HG03095 (cell line): Measurements from ENCODE around the gene APBA2.

Experiments used
- ATAC-seq: cut with Tn5 transposase; IDR thresholded peaks from one replicate; pipeline ENCODE4 v1.9.1; 2021; ENCODE audit warnings: moderate library complexity; ENCODE audit not compliant: unreplicated experiment

Gene APBA2

DNA sequence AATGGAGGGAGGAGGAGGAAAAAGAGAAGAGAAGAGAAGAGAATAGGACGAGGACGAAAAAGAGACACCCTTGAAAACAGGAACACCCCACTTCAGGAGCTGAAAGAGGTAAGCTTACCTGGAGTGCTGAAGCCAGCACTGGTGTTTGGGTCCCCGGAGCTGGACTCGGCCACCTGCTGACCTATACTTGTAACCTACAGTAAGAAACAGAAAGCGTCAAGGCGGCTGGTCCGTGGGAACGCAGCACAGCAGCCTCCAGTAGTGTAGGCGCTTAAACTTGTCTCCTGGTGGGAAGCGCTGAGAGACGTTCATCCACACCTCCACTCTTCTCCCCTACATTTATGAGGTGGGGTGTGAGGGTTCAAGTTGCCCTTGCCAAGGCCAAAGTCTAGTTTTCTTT lies 242.9 kb downstream of the APBA2 start:
- ATAC-seq = no peak

- no peak for ATAC-seq
Observed at GRCh38 chr15:29129221-29129620, 243.4 kb downstream of the APBA2 start.

DNA sequence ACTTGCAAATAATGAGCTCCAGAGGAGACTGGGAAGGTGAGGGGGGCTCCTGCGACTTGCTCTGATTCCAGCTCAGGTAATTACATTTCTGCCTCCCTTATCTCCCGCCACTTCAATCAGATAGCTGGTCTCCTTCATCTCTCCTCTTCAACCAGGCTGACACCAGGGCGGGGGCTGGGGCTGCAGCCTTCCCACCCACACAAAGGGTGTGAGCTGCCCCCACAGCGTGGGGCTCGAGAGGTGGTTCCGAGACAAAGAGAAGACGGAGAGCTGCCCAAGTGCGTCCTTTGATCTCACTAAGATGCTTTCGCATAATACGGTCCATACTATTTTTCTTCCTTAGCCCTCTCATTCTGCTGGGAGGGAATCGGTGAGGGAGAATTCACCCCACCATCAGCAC lies 244.2 kb downstream of the APBA2 start:
- no peak for ATAC-seq

- no peak for ATAC-seq
Observed at GRCh38 chr15:29130476-29130875, 244.7 kb downstream of the APBA2 start.

GRCh38 chr15:29130951-29131839 lies 245.4 kb downstream of the APBA2 start:
- ATAC-seq = no peak

- ATAC-seq = no peak
Observed at GRCh38 chr15:29131840-29132420, 246.2 kb downstream of the APBA2 start.

GRCh38 chr15:29132735-29133181 lies 247.0 kb downstream of the APBA2 start:
- no peak for ATAC-seq

- no peak for ATAC-seq
Observed at GRCh38 chr15:29133321-29133720, 247.5 kb downstream of the APBA2 start.

- ATAC-seq = no peak
Observed at GRCh38 chr15:29133791-29134190, 248.0 kb downstream of the APBA2 start.

DNA sequence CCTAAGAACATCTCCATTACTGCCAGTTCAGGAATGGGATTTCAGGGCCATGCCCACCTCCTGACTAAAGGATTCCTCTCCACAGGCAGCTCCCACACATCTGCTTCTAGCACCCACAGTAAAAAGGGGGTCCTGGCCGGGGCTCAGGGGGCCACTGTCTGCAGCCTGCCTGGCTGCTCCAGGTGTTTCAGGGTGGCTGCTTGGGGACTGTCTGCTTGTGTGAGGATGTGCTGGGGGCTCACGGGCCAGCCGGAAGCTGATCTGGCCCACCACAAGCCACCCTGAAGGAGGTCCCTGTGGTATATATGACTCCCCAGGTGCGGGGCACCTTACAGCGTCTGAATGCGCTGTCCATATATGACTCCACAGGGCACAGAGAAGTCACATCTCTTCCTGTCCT lies 248.5 kb downstream of the APBA2 start:
- ATAC-seq = no peak

DNA sequence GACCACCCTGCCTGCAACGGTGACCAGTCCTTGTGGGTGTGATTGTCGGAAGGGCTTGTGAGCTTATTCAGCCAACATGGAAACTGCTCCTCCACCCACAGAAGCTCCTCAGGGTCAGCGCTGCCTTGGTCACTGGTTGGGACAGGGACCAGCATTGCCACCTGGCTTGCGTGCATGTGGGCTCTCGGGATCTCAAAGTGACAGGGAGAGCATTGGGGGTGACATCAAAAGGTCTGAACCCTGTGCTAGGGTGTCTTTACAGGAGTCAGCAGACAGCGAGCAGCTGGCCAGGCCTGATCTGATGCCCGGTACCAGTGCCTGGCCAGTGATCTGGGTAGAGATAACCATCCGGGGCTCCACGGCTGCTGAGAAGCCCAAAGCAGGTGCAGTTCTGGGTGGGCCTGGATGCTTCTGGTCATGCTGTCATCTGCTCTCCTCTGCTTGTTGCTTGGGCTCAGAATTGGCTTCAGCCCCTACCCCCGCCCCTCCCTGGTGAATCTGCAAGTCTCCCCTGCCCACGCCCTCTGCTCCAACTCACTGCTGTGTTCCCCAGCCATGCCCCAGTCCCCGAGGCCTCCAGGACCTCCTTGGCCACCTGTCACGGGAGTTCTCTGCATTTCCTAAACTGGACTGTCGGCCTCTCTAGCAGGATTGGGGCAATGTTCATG lies 249.0 kb downstream of the APBA2 start:
- ATAC-seq = no peak

GRCh38 chr15:29135309-29135657 lies 249.5 kb downstream of the APBA2 start:
- ATAC-seq = no peak

DNA sequence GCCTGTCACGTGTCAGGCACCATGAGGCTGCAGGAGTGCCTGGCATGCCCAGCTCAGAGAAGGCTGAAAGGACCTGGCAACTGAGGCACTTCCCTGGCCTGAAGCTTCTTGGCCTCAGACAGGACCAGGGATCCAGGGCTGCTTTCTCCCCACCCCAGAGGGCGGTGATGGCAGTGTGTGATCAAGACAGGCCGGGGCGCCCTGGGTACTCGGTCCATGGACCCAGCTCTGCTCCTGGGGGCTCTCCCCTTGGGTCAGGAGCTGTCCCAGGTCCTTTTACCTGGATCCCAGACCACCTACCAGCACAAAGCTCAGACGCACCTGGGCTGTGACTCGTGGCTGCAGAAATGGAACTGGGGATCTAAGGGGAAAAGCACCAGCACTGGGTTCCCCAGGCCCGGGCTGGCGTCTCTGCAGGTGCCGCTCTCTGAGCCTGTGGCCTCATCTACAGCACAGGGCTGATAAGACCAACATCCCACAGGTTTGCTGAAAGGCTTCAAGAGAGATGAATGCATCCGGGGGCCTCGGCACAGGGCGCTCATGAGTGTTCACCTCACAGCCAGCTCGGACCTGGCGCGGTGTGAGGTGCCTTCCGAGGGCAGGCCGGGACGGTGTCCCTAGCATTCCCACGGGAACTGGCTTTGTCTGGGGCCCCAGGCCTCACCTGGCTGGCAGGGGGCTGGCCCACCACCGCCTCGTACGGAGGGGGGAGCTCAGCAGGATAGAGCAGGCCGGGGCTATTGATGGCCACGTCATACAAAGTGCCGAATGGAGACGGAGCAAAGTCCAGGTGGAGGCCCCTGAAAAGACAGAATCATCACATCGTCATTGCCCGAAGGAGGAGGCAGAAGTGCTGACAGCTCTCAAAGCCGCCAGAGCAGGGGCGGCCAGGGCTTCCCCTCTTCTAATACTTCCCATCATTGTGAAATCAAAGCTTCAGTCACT lies 250.2 kb downstream of the APBA2 start:
- ATAC-seq = no peak

- no peak for ATAC-seq
Observed at GRCh38 chr15:29138260-29138659, 252.5 kb downstream of the APBA2 start.

DNA sequence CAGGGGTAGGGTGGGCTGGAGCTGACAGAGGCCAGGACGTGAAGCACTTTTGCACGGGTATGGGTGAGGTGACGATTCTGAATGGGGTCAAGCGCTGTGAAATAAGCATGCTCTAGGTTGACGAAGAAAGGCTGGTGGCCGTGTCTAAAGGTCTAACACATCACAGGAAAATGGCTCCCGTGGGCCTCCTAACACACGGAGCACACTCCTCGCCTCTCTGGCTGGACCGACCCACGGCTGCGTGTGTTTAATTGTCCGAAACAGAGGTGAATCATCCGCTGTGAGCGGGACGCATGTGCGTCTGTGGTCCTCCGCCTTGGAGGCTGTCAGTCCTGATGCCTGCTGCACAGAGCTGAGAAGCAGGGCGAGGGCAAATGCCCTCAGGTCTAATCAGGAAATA lies 253.3 kb downstream of the APBA2 start:
- no peak for ATAC-seq

DNA sequence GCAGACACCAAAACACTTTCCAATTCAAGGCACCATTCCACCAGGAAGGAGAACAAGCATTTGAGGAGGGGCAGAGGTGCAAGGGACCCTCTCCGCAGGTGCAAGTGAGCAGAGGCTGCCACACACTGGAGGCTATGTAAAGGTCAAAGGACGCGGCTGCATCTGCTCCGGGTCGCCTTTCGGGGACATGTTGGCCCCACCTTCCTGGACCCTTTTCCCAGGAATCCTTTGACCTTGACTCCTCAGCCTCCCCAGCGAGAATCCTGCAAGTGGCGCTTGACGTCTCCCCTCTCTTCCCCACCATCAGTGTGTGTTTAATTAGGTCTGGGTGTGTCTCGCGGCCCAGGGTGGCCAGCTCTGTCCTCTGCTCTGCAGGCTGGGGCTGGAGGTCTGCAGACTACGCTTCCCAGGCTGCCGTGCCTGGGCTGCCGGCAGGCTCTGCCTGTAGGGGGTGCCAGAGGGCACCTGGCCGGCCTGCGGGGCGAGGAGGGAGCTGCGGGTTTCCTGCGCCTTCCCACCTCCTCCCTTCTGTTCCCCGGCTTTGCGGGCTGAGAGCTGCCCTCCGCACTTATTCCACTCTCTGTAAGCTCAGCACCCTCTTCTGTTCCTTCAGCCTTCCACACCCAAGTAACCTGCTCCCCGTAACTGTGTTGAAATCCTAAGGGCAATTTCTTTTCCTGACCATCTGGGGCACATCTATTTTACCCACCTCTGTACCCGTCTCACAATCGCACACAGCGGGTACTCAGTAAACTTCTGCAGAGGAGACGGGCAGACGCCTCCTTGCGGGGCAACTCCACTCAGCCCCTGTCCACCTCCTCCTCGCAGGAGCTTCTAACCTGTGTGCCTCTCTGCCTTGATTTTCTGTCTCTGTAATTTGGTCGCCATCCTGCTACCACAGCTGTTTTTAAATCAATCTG lies 254.0 kb downstream of the APBA2 start:
- ATAC-seq = peak; percentile 53

GRCh38 chr15:29140475-29141307 lies 254.9 kb downstream of the APBA2 start:
- ATAC-seq = no peak

- ATAC-seq = no peak
Observed at GRCh38 chr15:29141308-29142128, 255.7 kb downstream of the APBA2 start.
